Brain microvascular endothelial cell (primary cell): ENCODE measurements around the gene SDSL.

Experiments
- DNase-seq: peaks from one replicate; pipeline ENCODE4 v3.0.0-alpha.2; 2020
- H3K27ac ChIP-seq: fragments of 250-450 bp; sonication (Bioruptor Pico); 2 replicates; pipeline ENCODE4 v1.5.1; 2020; ENCODE audit warnings: mild to moderate bottlenecking, moderate library complexity
- H3K27me3 ChIP-seq: fragments of 250-450 bp; sonication (Bioruptor Pico); replicated peaks from 2 replicates; pipeline ENCODE4 v1.5.1; 2020; ENCODE audit warnings: mild to moderate bottlenecking
- H3K36me3 ChIP-seq: fragments of 250-450 bp; sonication (Bioruptor Pico); replicated peaks from 2 replicates; pipeline ENCODE4 v1.5.1; 2020; ENCODE audit warnings: mild to moderate bottlenecking
- H3K4me3 ChIP-seq: 2 replicates; pipeline ENCODE4 v1.5.1; 2011; ENCODE audit warnings: low read depth, mild to moderate bottlenecking, control low read depth, low read length, moderate library complexity
- CTCF ChIP-seq: IDR thresholded peaks from 2 replicates; pipeline ENCODE4 v1.5.1; 2011; ENCODE audit warnings: low read depth, mild to moderate bottlenecking, moderate library complexity, low read length, control low read depth, inconsistent platforms; ENCODE audit errors: missing control alignments
- in situ Hi-C: cut with HindIII; loops from 2 replicates; pipeline ENCODE4 v1.10.0; 2017; ENCODE audit warnings: low sequenced_read_pairs, low pct_ligation_motif_present

The SDSL gene

GRCh38 chr12:113478351-113479011, 56.3 kb downstream of the SDSL start:
- H3K4me3 ChIP-seq: no peak overlapping the region
- H3K36me3 ChIP-seq: no peaks in the 10 kb centered on the region
- H3K27me3 ChIP-seq: peaks cover 69% of the 10 kb centered on the region
- no peak overlapping the region for H3K27ac ChIP-seq
- in situ Hi-C loops: no loop called here
- TF ChIP-seq CTCF: no peak
- no peak for DNase-seq

GRCh38 chr12:113479216-113479589, 57.0 kb downstream of the SDSL start:
- H3K4me3 ChIP-seq: no peak overlapping the region
- H3K36me3 ChIP-seq: no peaks in the 10 kb centered on the region
- H3K27ac ChIP-seq: no peak overlapping the region
- in situ Hi-C loops: no loop called here
- DNase-seq: no peak
- peaks cover 64% of the 10 kb centered on the region for H3K27me3 ChIP-seq
- TF ChIP-seq CTCF: no peak

GRCh38 chr12:113479590-113480335, 57.6 kb downstream of the SDSL start:
- DNase-seq: no peak
- no peaks in the 10 kb centered on the region for H3K36me3 ChIP-seq
- no peak overlapping the region for H3K4me3 ChIP-seq
- no peak for TF ChIP-seq CTCF
- in situ Hi-C loops: no loop called here
- peaks cover 58% of the 10 kb centered on the region for H3K27me3 ChIP-seq
- no peak overlapping the region for H3K27ac ChIP-seq

GRCh38 chr12:113480336-113480971, 58.3 kb downstream of the SDSL start:
- Histone ChIP-seq H3K36me3 (no peaks in the 10 kb centered on the region), H3K27me3 (peaks cover 52% of the 10 kb centered on the region), H3K27ac (no peak overlapping the region)

GRCh38 chr12:113482334-113482733, 60.2 kb downstream of the SDSL start:
- no peak for DNase-seq
- Histone ChIP-seq H3K36me3 (no peaks in the 10 kb centered on the region), H3K27me3 (peaks cover 42% of the 10 kb centered on the region), H3K4me3 (no peak overlapping the region), H3K27ac (no peak overlapping the region)
- TF ChIP-seq CTCF: no peak
- in situ Hi-C loops: no loop called here

More at GRCh38 chr12:113480336-113480971, 58.3 kb downstream of the SDSL start:
- TF ChIP-seq CTCF: no peak
- no peak overlapping the region for H3K4me3 ChIP-seq
- in situ Hi-C loops: no loop called here
- no peak for DNase-seq
